Stimulated activated memory B cell treated with anti-CD40 and anti-IgM and Interleukin-4, amounts not matched to agents 10 μg/mL and 1 μg/mL and 100 μg/mL, for 72 hours (primary cell): Measurements from ENCODE around the gene DUSP9.
"Not testable (repeated sequence)": the region's sequence is repeated elsewhere in the genome, so short reads cannot be mapped to it uniquely, and the experiment has no call there.

ENCODE experiments used
- ATAC-seq: fragments of 150-1000 bp; cut with Tn5 transposase; 2 replicates; pipeline ENCODE4 v1.10.0; 2021
- H3K27ac Mint-ChIP-seq: one replicate; pipeline ENCODE4 v1.8.0; 2022; ENCODE audit warnings: mild to moderate bottlenecking, mixed read lengths
- H3K27me3 Mint-ChIP-seq: one replicate; pipeline ENCODE4 v1.8.0; 2022; ENCODE audit warnings: mixed read lengths
- H3K36me3 Mint-ChIP-seq: one replicate; pipeline ENCODE4 v1.8.0; 2022; ENCODE audit warnings: mixed read lengths
- H3K4me1 Mint-ChIP-seq: one replicate; pipeline ENCODE4 v1.8.0; 2022; ENCODE audit warnings: mixed read lengths
- H3K4me3 Mint-ChIP-seq: one replicate; pipeline ENCODE4 v1.8.0; 2022; ENCODE audit warnings: mild to moderate bottlenecking, moderate library complexity, mixed read lengths
- H3K9me3 Mint-ChIP-seq: one replicate; pipeline ENCODE4 v1.8.0; 2022; ENCODE audit warnings: mixed read lengths

DUSP9 gene

GRCh38 chrX:153694687-153695270, 47.8 kb downstream of the DUSP9 start:
- ATAC-seq = no peak
- peaks cover 9% of the 10 kb centered on the region for H3K27me3 Mint-ChIP-seq

GRCh38 chrX:153696100-153696499, 49.1 kb downstream of the DUSP9 start:
- Mint-ChIP-seq H3K4me1 (no peaks in the 10 kb centered on the region), H3K9me3 (no peaks in the 10 kb centered on the region), H3K36me3 (peaks cover 37% of the 10 kb centered on the region), H3K27me3 (no peaks in the 10 kb centered on the region), H3K27ac (no peak overlapping the region), H3K4me3 (no peak overlapping the region)
- no peak for ATAC-seq

More at GRCh38 chrX:153694687-153695270, 47.8 kb downstream of the DUSP9 start:
- Mint-ChIP-seq H3K27ac (no peak overlapping the region), H3K36me3 (peaks cover 27% of the 10 kb centered on the region), H3K9me3 (no peaks in the 10 kb centered on the region), H3K4me1 (no peaks in the 10 kb centered on the region), H3K4me3 (no peak overlapping the region)

GRCh38 chrX:153696538-153696937, 49.5 kb downstream of the DUSP9 start:
- H3K36me3 Mint-ChIP-seq = peaks cover 37% of the 10 kb centered on the region
- H3K27ac Mint-ChIP-seq = not testable (repeated sequence)

GRCh38 chrX:153696986-153697722, 50.2 kb downstream of the DUSP9 start:
- H3K4me3 Mint-ChIP-seq, ATAC-seq, H3K4me1 Mint-ChIP-seq, H3K9me3 Mint-ChIP-seq, H3K27me3 Mint-ChIP-seq, H3K27ac Mint-ChIP-seq: not testable (repeated sequence)
- H3K36me3 Mint-ChIP-seq = peaks cover 37% of the 10 kb centered on the region

More at GRCh38 chrX:153696538-153696937, 49.5 kb downstream of the DUSP9 start:
- not testable (repeated sequence) for H3K4me1 Mint-ChIP-seq, ATAC-seq, H3K9me3 Mint-ChIP-seq, H3K27me3 Mint-ChIP-seq, H3K4me3 Mint-ChIP-seq

- Mint-ChIP-seq H3K9me3 (no peaks in the 10 kb centered on the region), H3K27ac (no peak overlapping the region), H3K4me3 (no peak overlapping the region), H3K4me1 (no peaks in the 10 kb centered on the region), H3K36me3 (peaks cover 43% of the 10 kb centered on the region), H3K27me3 (no peaks in the 10 kb centered on the region)
- no peak for ATAC-seq
These were observed 51.2 kb downstream of the DUSP9 start for GRCh38 chrX:153697924-153698865.

- not testable (repeated sequence) for H3K4me3 Mint-ChIP-seq, H3K27ac Mint-ChIP-seq, H3K27me3 Mint-ChIP-seq, H3K4me1 Mint-ChIP-seq, H3K9me3 Mint-ChIP-seq, ATAC-seq
- peaks cover 46% of the 10 kb centered on the region for H3K36me3 Mint-ChIP-seq
These were observed 52.3 kb downstream of the DUSP9 start for GRCh38 chrX:153699210-153699783.

GRCh38 chrX:153699784-153700371, 52.9 kb downstream of the DUSP9 start:
- not testable (repeated sequence) for H3K27ac Mint-ChIP-seq, H3K9me3 Mint-ChIP-seq, ATAC-seq, H3K27me3 Mint-ChIP-seq, H3K4me1 Mint-ChIP-seq, H3K4me3 Mint-ChIP-seq
- peaks cover 45% of the 10 kb centered on the region for H3K36me3 Mint-ChIP-seq

GRCh38 chrX:153700376-153700945, 53.5 kb downstream of the DUSP9 start:
- H3K4me3 Mint-ChIP-seq = no peak overlapping the region
- ATAC-seq = no peak
- peaks cover 45% of the 10 kb centered on the region for H3K36me3 Mint-ChIP-seq
- no peaks in the 10 kb centered on the region for H3K4me1 Mint-ChIP-seq
- H3K27ac Mint-ChIP-seq = no peak overlapping the region
- H3K9me3 Mint-ChIP-seq = no peaks in the 10 kb centered on the region
- no peaks in the 10 kb centered on the region for H3K27me3 Mint-ChIP-seq
